PC-3 (cell line): ENCODE data around the gene KLHDC3. TPM values are rescaled to one million over a fixed set of nuclear protein-coding genes. Genes with fewer than 3 reads are reported as not detected.

ENCODE experiments used
- ATAC-seq: fragments of 200-7000 bp; cut with Tn5 transposase; 2 replicates; pipeline ENCODE4 v1.9.1; 2020; ENCODE audit warnings: mild to moderate bottlenecking, moderate library complexity
- BruUV-seq: library from RNA; stranded (reverse); fragments of 400-500 nt; replicated peaks from 2 replicates; lab custom pipeline; 2021; lab: Mats Ljungman, UMichigan
- CTCF ChIA-PET: fragments of 300-600 bp; sonication (Branson Sonifier 250); formaldehyde crosslinking; loops from one replicate; lab custom pipeline; 2022; ENCODE audit warnings: antibody characterized with exemption; lab: Charles Lee
- POLR2A ChIA-PET: fragments of 300-600 bp; sonication (Branson Sonifier 250); formaldehyde crosslinking; loops from one replicate; lab custom pipeline; 2022; ENCODE audit warnings: antibody characterized with exemption; ENCODE audit not compliant: unreplicated experiment; lab: Charles Lee
- DNase-seq: peaks from one replicate; pipeline ENCODE4 v3.0.0-alpha.2; 2015
- H2AFZ ChIP-seq: fragments of 300-600 bp; sonication (generic); 2 replicates; pipeline ENCODE4 v1.6.0; 2016; ENCODE audit warnings: antibody characterized with exemption, low read length
- H3F3A ChIP-seq: fragments of 300-600 bp; sonication (generic); one replicate; pipeline ENCODE4 v1.6.0; 2017; ENCODE audit warnings: antibody characterized with exemption, low read length, control low read depth, mild to moderate bottlenecking; ENCODE audit not compliant: unreplicated experiment
- H3K27ac ChIP-seq: fragments of 300-600 bp; sonication (generic); 2 replicates; pipeline ENCODE4 v1.5.1; 2016; ENCODE audit warnings: mild to moderate bottlenecking, low read length
- H3K27me3 ChIP-seq: fragments of 300-600 bp; sonication (generic); 2 replicates; pipeline ENCODE4 v1.6.1; 2016; ENCODE audit warnings: low read length, mixed read lengths
- H3K36me3 ChIP-seq: fragments of 300-600 bp; sonication (generic); 2 replicates; pipeline ENCODE4 v1.6.1; 2016; ENCODE audit warnings: low read depth, mixed run types, low read length, mixed read lengths
- H3K4me1 ChIP-seq: fragments of 300-600 bp; sonication (generic); 2 replicates; pipeline ENCODE4 v1.5.1; 2016; ENCODE audit warnings: low read length; ENCODE audit not compliant: insufficient read depth
- H3K4me2 ChIP-seq: fragments of 300-600 bp; sonication (generic); 2 replicates; pipeline ENCODE4 v1.6.0; 2016; ENCODE audit warnings: low read length
- H3K4me3 ChIP-seq: fragments of 300-600 bp; sonication (generic); 2 replicates; pipeline ENCODE4 v1.5.1; 2016; ENCODE audit warnings: mild to moderate bottlenecking, low read length, mixed read lengths
- H3K79me2 ChIP-seq: fragments of 300-600 bp; sonication (generic); 2 replicates; pipeline ENCODE4 v1.6.1; 2017; ENCODE audit warnings: low read length, mixed read lengths
- H3K9ac ChIP-seq: fragments of 300-600 bp; sonication (generic); 2 replicates; pipeline ENCODE4 v1.6.0; 2016; ENCODE audit warnings: mild to moderate bottlenecking, low read length
- H3K9me2 ChIP-seq: fragments of 300-600 bp; sonication (generic); replicated peaks from 2 replicates; pipeline ENCODE4 v1.6.1; 2016; ENCODE audit warnings: mixed run types, low read length, mixed read lengths
- H3K9me3 ChIP-seq: fragments of 300-600 bp; sonication (generic); 2 replicates; pipeline ENCODE4 v1.6.1; 2016; ENCODE audit warnings: low read length, mixed read lengths
- H4K20me1 ChIP-seq: fragments of 300-600 bp; sonication (generic); 2 replicates; pipeline ENCODE4 v1.6.1; 2016; ENCODE audit warnings: low read length, mixed read lengths
- CTCF ChIP-seq: fragments of 300-600 bp; sonication (generic); conservative IDR thresholded peaks from 2 replicates; pipeline ENCODE4 v1.5.1; 2017; ENCODE audit warnings: antibody characterized with exemption, low read depth, mild to moderate bottlenecking, low read length
- EZH2 ChIP-seq: fragments of 300-600 bp; sonication (generic); IDR thresholded peaks from one replicate; pipeline ENCODE4 v1.6.1; 2017; ENCODE audit warnings: antibody characterized with exemption, mild to moderate bottlenecking, low read length; ENCODE audit not compliant: unreplicated experiment
- EZH2phosphoT487 ChIP-seq: fragments of 300-600 bp; sonication (generic); IDR thresholded peaks from 2 replicates; pipeline ENCODE4 v1.6.1; 2018; ENCODE audit warnings: mild to moderate bottlenecking, antibody characterized with exemption, low read length, borderline replicate concordance
- intact Hi-C: fragments of 100-400 bp; cut with micrococcal nuclease; formaldehyde crosslinking; loops from 2 replicates; pipeline ENCODE4 v1.9.0; 2023
- total RNA-seq: library from RNA; depleted of rRNA; stranded (reverse); fragments of >200 nt; gene quantifications from 2 replicates; pipeline ENCODE4 v1.2.3, GENCODE V29; 2014

KLHDC3 gene
- total RNA-seq, 1 experiment from 2014 or later = 76.0 TPM

GRCh38 chr6:42984924-42985475, 29.0 kb upstream of the KLHDC3 start:
- ATAC-seq (no peak), DNase-seq (peak; percentile 30)
- peaks cover 30% of the 10 kb centered on the region for H3K79me2 ChIP-seq
- H3K9ac ChIP-seq = peak overlapping the region; percentile 82
- H4K20me1 ChIP-seq = no peaks in the 10 kb centered on the region
- POLR2A ChIA-PET = interaction anchor here (1.0 to 1.1 kb wide), 2 partner anchors 56 to 202 kb away, joined by 3 to 4 read pairs; partner anchors contain the start of gene CNPY3
- CTCF ChIA-PET = no interaction called here
- peak overlapping the region; percentile 82 for H3K4me3 ChIP-seq
- intact Hi-C loops = loop anchor here (2.0 to 5.0 kb wide), 2 partner anchors 30 to 83 kb away; partner anchors contain the start of gene KLHDC3
- TF ChIP-seq CTCF (no peak), EZH2phosphoT487 (no peak), EZH2 (no peak)
- no peaks in the 10 kb centered on the region for H3K27me3 ChIP-seq
- no peak overlapping the region for H3K27ac ChIP-seq
- BruUV-seq = TSS peak; percentile 24
- peak overlapping the region; percentile 83 for H3K4me2 ChIP-seq
- no peaks in the 10 kb centered on the region for H3F3A ChIP-seq
- H3K9me2 ChIP-seq = no peaks in the 10 kb centered on the region
- H3K9me3 ChIP-seq = no peaks in the 10 kb centered on the region
- H3K36me3 ChIP-seq = peaks cover 7% of the 10 kb centered on the region
- peaks cover 25% of the 10 kb centered on the region for H3K4me1 ChIP-seq
- H2AFZ ChIP-seq = peak overlapping the region; percentile 77

GRCh38 chr6:42987533-42988451, 26.3 kb upstream of the KLHDC3 start:
- Histone ChIP-seq H3K79me2 (peaks cover 33% of the 10 kb centered on the region), H3K4me3 (no peak overlapping the region), H3K4me2 (no peak overlapping the region), H4K20me1 (no peaks in the 10 kb centered on the region), H3K27me3 (no peaks in the 10 kb centered on the region), H3K36me3 (peaks cover 9% of the 10 kb centered on the region), H3F3A (no peaks in the 10 kb centered on the region), H3K27ac (no peak overlapping the region), H3K9ac (no peak overlapping the region), H2AFZ (no peak overlapping the region), H3K9me3 (no peaks in the 10 kb centered on the region), H3K4me1 (peaks cover 24% of the 10 kb centered on the region), H3K9me2 (no peaks in the 10 kb centered on the region)
- ChIA-PET CTCF (no interaction called here), POLR2A (no interaction called here)
- no peak for DNase-seq
- ATAC-seq = no peak
- BruUV-seq = no TSS peak
- TF ChIP-seq EZH2phosphoT487 = no peak
- TF ChIP-seq CTCF = no peak
- no peak for TF ChIP-seq EZH2
- intact Hi-C loops = no loop called here
